Aorta (tissue), 5 donors: Measurements from ENCODE around the gene CISH. TPM values are rescaled to one million over a fixed set of nuclear protein-coding genes. Genes with fewer than 3 reads are reported as not detected.

Source experiments
- ATAC-seq: fragments of 200-7000 bp; cut with Tn5 transposase; one replicate; pipeline ENCODE4 v1.9.1; 2022; ENCODE audit warnings: moderate library complexity; ENCODE audit not compliant: low FRiP score
- DNase-seq, 2 donors: peaks; one replicate each; pipeline ENCODE4 v3.0.0-alpha.2; 2020
- H3K27ac ChIP-seq, 2 donors: one replicate each; pipeline ENCODE4 v1.5.1; 2013; ENCODE audit warnings: low read length in 2 of 2, mild to moderate bottlenecking in 2 of 2, moderate library complexity in 2 of 2, control low read depth in 1 of 2, inconsistent platforms in 1 of 2, low read depth in 1 of 2
- H3K27me3 ChIP-seq, 2 donors: one replicate each; pipeline ENCODE4 v1.6.1; 2013; ENCODE audit warnings: control low read depth in 1 of 2, low read length in 1 of 2, mild to moderate bottlenecking in 1 of 2, moderate library complexity in 1 of 2; ENCODE audit not compliant: insufficient read depth in 2 of 2, control insufficient read depth in 1 of 2
- H3K36me3 ChIP-seq, 2 donors: one replicate each; pipeline ENCODE4 v1.6.1; 2013; ENCODE audit warnings: control low read depth in 1 of 2, low read length in 1 of 2, mild to moderate bottlenecking in 1 of 2; ENCODE audit not compliant: insufficient read depth in 2 of 2, control insufficient read depth in 1 of 2
- H3K4me1 ChIP-seq, 2 donors: one replicate each; pipeline ENCODE4 v1.6.1; 2013; ENCODE audit warnings: low read length in 2 of 2, control low read depth in 1 of 2, mild to moderate bottlenecking in 1 of 2, moderate library complexity in 1 of 2; ENCODE audit not compliant: insufficient read depth in 2 of 2, control insufficient read depth in 1 of 2
- H3K4me3 ChIP-seq, 2 donors: one replicate each; pipeline ENCODE4 v1.5.1; 2013; ENCODE audit warnings: low read length in 2 of 2, control low read depth in 1 of 2, mild to moderate bottlenecking in 1 of 2
- H3K9me3 ChIP-seq: one replicate; pipeline ENCODE4 v1.6.1; 2013; ENCODE audit warnings: mild to moderate bottlenecking, low read length; ENCODE audit not compliant: control insufficient read depth
- WGBS, 2 donors: extraction: QIAGEN DNeasy Blood & Tissue Kit; methylation state at CpG; one replicate each; pipeline ENCODE4 v1.1.7; 2013; 5-methylcytosine and 5-hydroxymethylcytosine counted together
- intact Hi-C, 2 donors: fragments of 100-400 bp; cut with DNase I; formaldehyde crosslinking; loops; one replicate each; pipeline versions ENCODE4 v1.14.2 to v1.15.0; 2022
- polyA plus RNA-seq, 2 donors: library from polyadenylated mRNA; stranded (reverse); fragments of 200-250 nt; gene quantifications; one replicate each; pipeline ENCODE4 v1.2.3, GENCODE V29; 2013
- total RNA-seq, 2 donors: library from RNA; stranded (reverse); fragmentation: NEBNext Ultra II Directional; extraction: Animal tissue kit (Norgen Biotek cat#: 25700); gene quantifications; one replicate each; pipeline ENCODE4 v1.2.1, GENCODE V29; 2021
- donor health status: healthy with polysubstance abuse.
- donor health status: Bipolar disorder and iron deficiency.
- donor health status: DM: no; HTN: no; CAD: no.
- donor health status: DM: no; HTN: no; CAD: no.
- donor health status: DM: yes; HTN: yes; CAD: no.

CISH gene
- total and polyA plus RNA-seq, 4 donors: 1.5 to 10.1 (median 6.0) TPM

- H3K36me3 ChIP-seq: no peaks in the 10 kb centered on the region
- ATAC-seq: no peak
Measured at GRCh38 chr3:50648313-50648712, 36.7 kb upstream of the CISH start.

DNA sequence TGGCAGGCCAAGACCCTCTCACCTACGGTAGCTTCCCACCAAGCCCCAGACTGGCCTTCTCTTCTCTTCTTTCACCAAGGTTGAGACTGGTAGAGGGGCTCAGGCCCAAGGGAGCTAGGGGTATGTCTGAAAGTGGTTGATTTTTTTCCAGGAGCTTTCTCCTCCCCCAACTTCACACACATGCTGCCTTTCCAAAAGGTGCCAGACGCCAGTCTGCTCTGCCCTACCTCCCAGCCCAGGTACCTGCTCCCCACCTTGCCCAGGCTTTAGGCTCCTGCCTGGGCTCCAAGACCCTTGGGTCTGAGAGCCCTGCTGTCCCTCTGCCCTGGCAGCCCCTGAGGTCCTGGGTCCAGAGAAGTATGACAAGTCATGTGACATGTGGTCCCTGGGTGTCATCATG lies 33.8 kb upstream of the CISH start:
- WGBS, 2 donors: 81 to 93% methylated on average over 2 of the region's 2 CpGs

More at GRCh38 chr3:50648313-50648712, 36.7 kb upstream of the CISH start:
- no peaks in the 10 kb centered on the region for H3K27me3 ChIP-seq
- H3K9me3 ChIP-seq: no peaks in the 10 kb centered on the region
- no peak overlapping the region for H3K27ac ChIP-seq
- no peak overlapping the region for H3K4me3 ChIP-seq
- H3K4me1 ChIP-seq: no peaks in the 10 kb centered on the region
- intact Hi-C loops: no loop called here
- 76 to 83% methylated on average over 6 of the region's 6 CpGs for WGBS, 2 donors
- no peak for DNase-seq

GRCh38 chr3:50644561-50644960 lies 33.0 kb upstream of the CISH start:
- no peaks in the 10 kb centered on the region for H3K9me3 ChIP-seq
- DNase-seq (no peak), ATAC-seq (no peak)
- 7% methylated on average over 7 of the region's 7 CpGs for WGBS, 2 donors
- no peak overlapping the region for H3K4me3 ChIP-seq
- H3K27ac ChIP-seq: no peak overlapping the region
- intact Hi-C loops: no loop called here
- H3K27me3 ChIP-seq: no peaks in the 10 kb centered on the region
- H3K4me1 ChIP-seq: no peaks in the 10 kb centered on the region
- H3K36me3 ChIP-seq: no peaks in the 10 kb centered on the region

More for the DNA sequence above, 33.8 kb upstream of the CISH start:
- Histone ChIP-seq H3K9me3 (no peaks in the 10 kb centered on the region), H3K36me3 (no peaks in the 10 kb centered on the region), H3K27me3 (no peaks in the 10 kb centered on the region), H3K27ac (no peak overlapping the region), H3K4me3 (no peak overlapping the region), H3K4me1 (no peaks in the 10 kb centered on the region)
- ATAC-seq (no peak), DNase-seq (no peak)
- intact Hi-C loops: no loop called here

GRCh38 chr3:50642382-50642781 lies 30.8 kb upstream of the CISH start:
- Histone ChIP-seq H3K4me3 (no peak overlapping the region), H3K9me3 (no peaks in the 10 kb centered on the region), H3K4me1 (no peaks in the 10 kb centered on the region), H3K27ac (no peak overlapping the region), H3K36me3 (no peaks in the 10 kb centered on the region), H3K27me3 (no peaks in the 10 kb centered on the region)
- 97% methylated on average over 1 of the region's 1 CpG for WGBS, 2 donors
- DNase-seq: no peak
- ATAC-seq: no peak
- intact Hi-C loops: no loop called here

DNA sequence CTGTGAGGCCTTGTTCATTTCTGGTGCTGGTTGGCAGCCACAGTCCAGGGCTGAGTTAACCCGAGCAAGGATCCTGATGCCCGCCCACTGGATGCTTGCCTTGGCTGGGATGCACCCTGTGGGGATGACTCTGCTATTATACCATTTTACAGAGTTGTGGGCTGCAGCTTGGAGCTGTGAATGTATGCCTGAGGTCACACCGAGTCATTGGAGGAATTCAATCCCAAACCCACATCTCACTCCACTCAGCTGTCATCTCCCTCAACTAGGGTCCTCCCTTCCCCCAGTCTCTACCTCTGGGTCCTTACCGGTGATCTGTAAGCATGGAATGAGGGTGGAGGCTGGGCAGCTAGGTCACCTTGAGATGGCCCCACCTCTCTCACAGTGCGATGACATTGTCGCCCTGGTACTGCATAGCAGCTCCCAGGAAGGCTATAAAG lies 27.5 kb upstream of the CISH start:
- no peaks in the 10 kb centered on the region for H3K36me3 ChIP-seq
- H3K9me3 ChIP-seq: no peaks in the 10 kb centered on the region
- ATAC-seq: no peak
- intact Hi-C loops: no loop called here
- no peak overlapping the region for H3K4me3 ChIP-seq
- H3K27me3 ChIP-seq: no peaks in the 10 kb centered on the region
- 63 to 75% methylated on average over 6 of the region's 6 CpGs for WGBS, 2 donors
- no peak overlapping the region for H3K27ac ChIP-seq
- DNase-seq: peak in 1 of 2 donors; percentile 59
- no peaks in the 10 kb centered on the region for H3K4me1 ChIP-seq

GRCh38 chr3:50637945-50638344 lies 26.4 kb upstream of the CISH start:
- Histone ChIP-seq H3K4me3 (no peak overlapping the region), H3K27ac (no peak overlapping the region), H3K36me3 (no peaks in the 10 kb centered on the region), H3K9me3 (no peaks in the 10 kb centered on the region), H3K27me3 (no peaks in the 10 kb centered on the region), H3K4me1 (no peaks in the 10 kb centered on the region)
- intact Hi-C loops: no loop called here
- WGBS, 2 donors: 82 to 94% methylated on average over 3 of the region's 3 CpGs
- DNase-seq: no peak
- ATAC-seq: no peak

GRCh38 chr3:50637011-50637410 lies 25.4 kb upstream of the CISH start:
- H3K9me3 ChIP-seq: no peaks in the 10 kb centered on the region
- H3K4me3 ChIP-seq: no peak overlapping the region
- no peak overlapping the region for H3K27ac ChIP-seq
- 95 to 96% methylated on average over 4 of the region's 4 CpGs for WGBS, 2 donors
- H3K27me3 ChIP-seq: no peaks in the 10 kb centered on the region
- no peaks in the 10 kb centered on the region for H3K36me3 ChIP-seq
- DNase-seq (no peak), ATAC-seq (no peak)
- no peaks in the 10 kb centered on the region for H3K4me1 ChIP-seq
- intact Hi-C loops: no loop called here

- DNase-seq (no peak), ATAC-seq (no peak)
- intact Hi-C loops: no loop called here
- Histone ChIP-seq H3K4me1 (no peaks in the 10 kb centered on the region), H3K27ac (no peak overlapping the region), H3K36me3 (no peaks in the 10 kb centered on the region), H3K27me3 (no peaks in the 10 kb centered on the region), H3K4me3 (no peak overlapping the region), H3K9me3 (no peaks in the 10 kb centered on the region)
Measured at GRCh38 chr3:50635066-50635465, 23.5 kb upstream of the CISH start.

DNA sequence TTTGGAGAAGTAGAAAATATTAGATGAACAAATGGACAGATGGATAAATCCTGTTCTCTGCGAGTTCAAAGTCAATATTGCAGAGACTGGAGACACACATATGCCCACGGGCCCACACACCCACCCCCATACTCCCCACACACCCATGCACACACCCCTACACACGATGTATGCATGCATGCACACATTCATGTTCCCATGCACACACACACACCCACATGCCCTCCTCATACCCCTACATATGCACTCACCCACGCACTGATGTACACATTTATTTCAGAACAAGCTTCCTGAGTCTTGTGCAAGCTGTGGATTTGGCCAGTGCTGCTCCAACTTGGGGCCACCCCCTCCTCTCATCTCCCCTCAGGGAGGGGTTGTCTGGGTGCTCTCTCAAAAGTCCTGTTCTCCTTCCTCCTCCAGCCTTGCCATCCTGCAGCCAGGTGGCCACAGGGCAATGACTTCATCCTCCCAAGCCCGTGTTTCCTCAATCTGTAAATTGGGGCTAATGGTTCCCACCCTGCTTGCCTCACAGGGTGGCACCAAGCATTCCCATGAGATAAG lies 21.7 kb upstream of the CISH start:
- Histone ChIP-seq H3K4me1 (no peaks in the 10 kb centered on the region), H3K9me3 (no peaks in the 10 kb centered on the region), H3K27ac (no peak overlapping the region), H3K36me3 (no peaks in the 10 kb centered on the region), H3K27me3 (no peaks in the 10 kb centered on the region), H3K4me3 (no peak overlapping the region)
- intact Hi-C loops: no loop called here
- DNase-seq (no peak), ATAC-seq (no peak)
- WGBS, 2 donors: 91 to 95% methylated on average over 5 of the region's 5 CpGs
